K562 (cell line): ENCODE measurements around the gene MBD6. TPM values are rescaled to one million over a fixed set of nuclear protein-coding genes. Genes with fewer than 3 reads are reported as not detected.

ENCODE experiments used
- ATF1 ChIP-seq, 2 experiments: fragments of 450-650 bp in 1 of 2; IDR thresholded peaks; 2 replicates each; pipeline ENCODE4 v1.6.1; 2016; ENCODE audit warnings: missing compliant biosample characterization in 1 of 2, missing genetic modification characterization in 1 of 2
- CHD7 ChIP-seq: fragments of 200-600 bp; sonication (generic); IDR thresholded peaks from one replicate; pipeline ENCODE4 v1.6.1; 2012; ENCODE audit warnings: mild to moderate bottlenecking, low read depth, low read length, inconsistent platforms
- CREB1 ChIP-seq, 2 experiments: sonication (generic) in 1 of 2; formaldehyde crosslinking in 1 of 2; IDR thresholded peaks; 2 replicates each; pipeline versions ENCODE4 v1.6.1 to v1.8.0; 2012 to 2022; ENCODE audit warnings: inconsistent platforms in 1 of 2, mild to moderate bottlenecking in 1 of 2, missing genetic modification reagents in 1 of 2, moderate library complexity in 1 of 2
- DMBX1 ChIP-seq: fragments of 250-450 bp; sonication (Bioruptor Pico); IDR thresholded peaks from 2 replicates; pipeline ENCODE4 v1.8.0; 2022; ENCODE audit warnings: inconsistent platforms, mild to moderate bottlenecking, moderate library complexity, borderline replicate concordance
- IRF2 ChIP-seq: sonication (generic); formaldehyde crosslinking; IDR thresholded peaks from 2 replicates; pipeline ENCODE4 v1.8.1; 2022; ENCODE audit warnings: mild to moderate bottlenecking, missing genetic modification reagents
- RBBP5 ChIP-seq: fragments of 200-600 bp; sonication (generic); IDR thresholded peaks from 2 replicates; pipeline ENCODE4 v1.6.1; 2012; ENCODE audit warnings: borderline replicate concordance, mild to moderate bottlenecking, low read length, control low read depth, inconsistent platforms; ENCODE audit not compliant: insufficient read depth, poor library complexity, severe bottlenecking
- THRB ChIP-seq: fragments of 450-650 bp; formaldehyde crosslinking; conservative IDR thresholded peaks from 2 replicates; pipeline ENCODE4 v1.4.0; 2022; ENCODE audit warnings: mild to moderate bottlenecking, missing genetic modification characterization
- polyA plus RNA-seq, 8 experiments: library from polyadenylated mRNA; depleted of rRNA in 4 of 8; stranded (reverse) in 5 of 8; unstranded in 3 of 8; fragments of >200 nt; fragmentation: Nextera tagmentation in 2 of 8; fragmentation: Illumina TruSeq in 1 of 8; extraction: Ambion mirVana in 2 of 8; extraction: Trizol in 1 of 8; gene quantifications; 2 replicates each; pipeline versions ENCODE4 v1.2.1 to v1.2.3, GENCODE V29; 2011 to 2014; ENCODE audit warnings: inconsistent platforms in 1 of 8, missing spikeins in 1 of 8
- total RNA-seq, 7 experiments: library from RNA; depleted of rRNA in 6 of 7; stranded (reverse); fragments of >200 nt in 6 of 7; fragmentation: Illumina TruSeq in 2 of 7; extraction: Trizol in 2 of 7; gene quantifications; 2 replicates each; pipeline versions ENCODE4 v1.2.1 to v1.2.3, GENCODE V29; 2011 to 2021; ENCODE audit warnings: low replicate concordance in 1 of 7
- TF ChIP-seq, protein P1 (sequence below): fragments of 250-450 bp; sonication (Bioruptor Pico); IDR thresholded peaks from 2 replicates; pipeline ENCODE4 v1.5.0; 2020; ENCODE audit warnings: mild to moderate bottlenecking, borderline replicate concordance

Gene MBD6
- total and polyA plus RNA-seq, 9 of the 15 experiments (the other 6 are each of a cell fraction or from before 2014, with no cell fraction given) = 2.0 to 54.8 (median 3.8) TPM

GRCh38 chr12:57515408-57515933, 7.2 kb upstream of the MBD6 start (continued):
- TF ChIP-seq CHD7 (no peak), DMBX1 (no peak), ATF1 (CRISPR knock-in tag; IDR thresholded peaks at IDR 0.05) (no peak), ATF1 (tag; IDR thresholded peaks at IDR 0.05) (no peak), RBBP5 (no peak), CREB1 (IDR thresholded peaks at IDR 0.05) (no peak), CREB1 (CRISPR knock-in tag; IDR thresholded peaks at IDR 0.05) (no peak), IRF2 (CRISPR knock-in tag) (no peak), THRB (CRISPR knock-in tag) (no peak; the same call in 1 of the 2 replicates)
- TF ChIP-seq, protein P1, sequence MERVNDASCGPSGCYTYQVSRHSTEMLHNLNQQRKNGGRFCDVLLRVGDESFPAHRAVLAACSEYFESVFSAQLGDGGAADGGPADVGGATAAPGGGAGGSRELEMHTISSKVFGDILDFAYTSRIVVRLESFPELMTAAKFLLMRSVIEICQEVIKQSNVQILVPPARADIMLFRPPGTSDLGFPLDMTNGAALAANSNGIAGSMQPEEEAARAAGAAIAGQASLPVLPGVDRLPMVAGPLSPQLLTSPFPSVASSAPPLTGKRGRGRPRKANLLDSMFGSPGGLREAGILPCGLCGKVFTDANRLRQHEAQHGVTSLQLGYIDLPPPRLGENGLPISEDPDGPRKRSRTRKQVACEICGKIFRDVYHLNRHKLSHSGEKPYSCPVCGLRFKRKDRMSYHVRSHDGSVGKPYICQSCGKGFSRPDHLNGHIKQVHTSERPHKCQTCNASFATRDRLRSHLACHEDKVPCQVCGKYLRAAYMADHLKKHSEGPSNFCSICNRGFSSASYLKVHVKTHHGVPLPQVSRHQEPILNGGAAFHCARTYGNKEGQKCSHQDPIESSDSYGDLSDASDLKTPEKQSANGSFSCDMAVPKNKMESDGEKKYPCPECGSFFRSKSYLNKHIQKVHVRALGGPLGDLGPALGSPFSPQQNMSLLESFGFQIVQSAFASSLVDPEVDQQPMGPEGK (CRISPR knock-in tag) = peak; percentile 47; the same call in 1 of the 2 replicates
